GM18519 (cell line): ENCODE measurements around the gene SLC35D3.
"Not testable (repeated sequence)": the region's sequence is repeated elsewhere in the genome, so short reads cannot be mapped to it uniquely, and the experiment has no call there.

Source experiments
- ATAC-seq: cut with Tn5 transposase; IDR thresholded peaks from one replicate; pipeline ENCODE4 v1.9.1; 2021; ENCODE audit warnings: mild to moderate bottlenecking, moderate library complexity; ENCODE audit not compliant: unreplicated experiment, low FRiP score

Gene SLC35D3

DNA sequence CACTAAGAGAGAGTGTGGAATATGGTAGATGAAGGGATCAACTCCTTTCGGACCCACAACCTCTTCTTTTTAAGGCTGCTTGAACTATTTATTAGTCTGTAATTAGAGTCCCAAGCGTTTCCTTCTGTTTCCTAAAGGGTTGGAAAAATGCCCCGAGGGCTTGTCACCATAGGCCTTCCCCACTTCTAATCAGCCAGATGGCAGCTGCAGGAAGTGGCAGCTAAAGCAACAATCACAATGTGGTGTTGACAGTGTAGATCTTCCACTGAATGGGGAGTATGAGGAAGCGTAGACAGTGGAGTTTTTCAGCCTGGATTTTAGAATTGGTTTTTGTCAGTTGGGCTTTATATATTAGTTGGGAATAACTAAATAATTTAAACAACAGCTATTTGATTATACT lies 40.6 kb downstream of the SLC35D3 start:
- ATAC-seq, result no peak

DNA sequence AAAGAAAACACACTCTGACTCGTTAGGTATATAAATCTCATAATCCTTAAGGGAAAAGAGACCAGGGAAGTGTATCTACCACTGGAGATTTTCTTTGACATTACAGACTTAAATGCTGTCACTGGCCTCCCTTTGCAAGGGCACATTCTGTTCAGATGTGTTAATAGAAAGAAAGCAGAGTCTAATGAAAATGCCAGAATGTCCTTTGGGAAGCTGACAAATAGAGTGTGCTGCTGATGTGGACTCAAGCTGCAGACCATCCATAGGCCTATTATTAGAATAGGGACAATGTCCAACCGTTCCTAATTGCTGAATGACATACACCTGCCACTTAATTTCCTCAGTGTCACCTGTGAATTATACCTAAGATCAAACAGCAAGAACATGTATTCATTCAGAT lies 41.2 kb downstream of the SLC35D3 start:
- no peak for ATAC-seq

DNA sequence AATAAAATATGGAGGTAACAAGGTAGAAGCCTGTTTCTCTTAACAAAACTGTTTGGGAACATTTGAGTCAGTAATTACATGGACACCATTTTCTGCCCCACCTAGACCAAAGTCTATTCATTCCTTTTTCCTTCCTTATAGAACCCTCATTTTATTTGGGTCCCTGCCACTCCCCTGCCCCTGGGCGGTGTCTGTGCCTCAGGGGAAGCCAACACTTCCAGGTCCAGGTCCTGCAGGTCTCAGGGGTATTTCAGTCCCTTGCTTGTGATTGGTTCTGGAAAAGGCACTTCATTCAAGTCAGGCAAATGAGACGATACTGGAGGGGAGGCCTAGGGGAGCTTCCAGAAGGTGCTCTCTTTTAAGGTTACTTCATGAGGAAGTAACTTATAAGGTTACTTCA lies 42.3 kb downstream of the SLC35D3 start:
- ATAC-seq, result no peak

DNA sequence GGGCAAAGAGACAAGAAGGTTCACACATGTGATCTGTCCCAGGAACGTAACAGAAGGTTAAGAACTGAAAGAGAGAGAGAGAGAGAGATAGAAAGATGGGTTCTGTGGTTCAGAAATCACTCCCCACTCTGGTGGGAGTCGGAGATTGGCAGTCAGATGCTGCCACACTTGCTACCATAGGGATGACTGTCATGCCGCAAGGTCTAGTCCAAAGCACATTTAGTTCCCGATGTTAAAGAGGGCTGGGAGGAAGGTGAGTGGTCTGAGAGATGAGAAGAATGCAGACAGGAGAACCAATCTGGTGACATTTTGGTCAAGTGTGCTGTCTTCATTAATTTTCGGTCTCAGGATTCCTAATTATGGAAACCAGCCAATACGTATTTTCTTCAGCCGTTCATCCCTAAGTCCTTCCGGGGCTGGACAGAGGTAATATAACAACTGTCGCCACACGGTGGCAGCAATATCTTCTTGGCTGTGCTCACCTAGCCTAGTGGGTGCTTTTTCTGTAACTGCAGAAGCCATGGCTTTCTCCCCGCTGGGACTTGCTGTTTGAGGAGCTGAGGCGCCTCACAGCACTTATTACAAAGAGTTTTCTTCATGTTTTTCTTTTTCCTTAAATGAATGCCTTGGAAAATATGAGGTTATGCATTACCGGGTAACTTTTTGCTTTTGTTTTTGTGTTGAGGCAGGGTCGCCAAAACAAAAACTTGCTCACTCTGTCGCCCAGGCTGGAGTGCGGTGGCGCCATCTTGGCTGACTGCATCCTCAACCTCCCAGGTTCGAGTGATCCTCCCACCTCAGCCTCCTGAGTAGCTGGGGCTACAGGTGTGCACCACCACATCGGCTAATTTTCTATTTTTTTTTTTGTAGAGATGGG lies 46.0 kb downstream of the SLC35D3 start:
- peak; percentile 87 for ATAC-seq

DNA sequence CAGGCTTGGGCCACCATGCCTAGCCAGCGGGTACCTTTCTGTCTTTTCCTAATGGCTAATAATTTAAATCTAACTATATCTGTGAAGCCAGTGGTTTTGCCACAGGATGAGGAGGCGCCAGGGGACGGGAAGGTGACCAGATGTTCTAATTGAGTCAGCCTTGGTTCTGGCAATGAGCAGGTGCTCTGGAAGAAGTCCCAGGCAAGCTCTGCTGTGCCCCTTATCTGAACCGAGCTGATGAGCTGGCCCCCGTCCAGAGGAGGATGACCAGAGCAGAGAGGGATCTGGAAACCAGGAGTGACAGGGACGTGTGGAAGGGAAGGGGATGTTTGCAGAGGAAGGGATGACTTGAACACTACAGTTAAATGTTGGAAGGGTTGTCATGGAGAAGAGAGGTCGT lies 46.7 kb downstream of the SLC35D3 start:
- no peak for ATAC-seq

DNA sequence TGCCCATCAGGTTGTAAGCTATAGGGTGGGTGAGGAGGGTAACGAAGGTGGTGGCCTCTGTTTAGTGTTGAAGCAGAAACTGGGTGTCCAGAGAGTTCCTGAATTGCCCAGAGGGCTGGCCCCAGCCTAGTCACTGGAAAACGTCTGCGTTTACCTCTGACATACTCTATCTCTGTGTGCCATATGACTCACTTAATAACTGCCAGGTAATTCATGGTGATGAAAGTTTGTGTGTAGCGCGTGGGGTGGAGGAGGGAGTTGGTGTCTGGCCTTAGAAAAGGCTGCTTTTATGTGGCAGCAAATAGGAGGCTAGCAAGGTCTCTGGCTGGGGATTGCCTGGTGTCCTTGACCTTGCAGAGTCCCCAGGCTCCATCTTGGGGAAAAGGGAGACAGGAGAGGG lies 47.3 kb downstream of the SLC35D3 start:
- no peak for ATAC-seq

DNA sequence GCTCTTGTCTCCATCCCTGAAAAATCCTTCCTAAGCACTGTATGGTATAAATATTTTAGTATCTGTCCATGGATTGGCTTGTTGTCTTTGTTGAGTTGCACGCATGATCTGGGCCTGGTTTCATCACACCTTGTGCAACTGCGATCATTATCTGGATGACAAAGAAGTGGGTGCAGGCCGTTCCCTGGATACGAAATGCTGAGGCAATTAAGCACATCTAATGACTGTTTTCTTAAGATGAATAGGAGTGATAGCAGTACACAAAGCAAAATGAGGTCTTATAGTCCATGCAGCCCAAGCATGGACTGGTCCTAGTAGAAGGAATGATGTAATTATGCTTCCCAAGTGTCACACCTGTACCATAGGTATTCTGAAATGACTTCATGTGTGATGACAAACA lies 47.8 kb downstream of the SLC35D3 start:
- no peak for ATAC-seq

DNA sequence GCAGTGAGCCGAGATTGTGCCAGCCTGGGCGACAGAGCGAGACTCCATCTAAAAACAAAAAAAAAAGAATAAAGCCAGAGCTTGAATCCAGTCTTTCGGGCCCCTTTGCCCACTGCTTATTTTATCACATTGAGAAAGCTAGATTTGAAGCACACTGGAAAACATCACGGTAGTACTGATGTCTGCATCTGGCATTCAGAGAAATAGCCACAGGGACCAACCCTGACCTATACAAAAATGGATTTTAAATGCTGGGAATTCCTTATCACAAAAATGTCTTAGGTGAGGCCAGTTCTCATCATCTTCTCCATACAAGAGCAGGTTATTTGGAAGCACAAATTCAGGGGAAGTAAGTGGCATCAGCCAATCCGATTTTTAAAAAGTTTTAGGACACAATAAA lies 49.5 kb downstream of the SLC35D3 start:
- no peak for ATAC-seq

DNA sequence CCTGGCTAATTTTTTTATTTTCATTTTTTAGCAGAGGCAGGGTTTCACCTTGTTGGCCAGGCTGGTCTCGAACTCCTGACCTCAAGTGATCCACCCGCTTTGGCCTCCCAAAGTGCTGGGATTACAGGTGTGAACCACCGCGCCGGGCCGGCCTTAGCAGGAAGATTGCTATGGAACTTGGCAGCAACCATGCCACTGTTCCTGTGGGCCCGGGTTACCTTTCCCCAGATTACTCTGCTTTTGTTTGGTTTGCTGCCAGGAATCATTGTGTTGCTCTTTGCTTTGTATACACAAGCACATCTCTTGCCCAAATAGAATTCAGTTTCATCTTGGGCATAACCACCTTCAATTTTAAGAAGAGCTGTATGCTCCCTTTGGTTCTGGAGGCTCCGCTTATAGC lies 51.7 kb downstream of the SLC35D3 start:
- not testable (repeated sequence) for ATAC-seq
